AG04449 (cell line): ENCODE results near the gene MEAK7.

Experiments used
- CTCF ChIA-PET: fragments of 350-600 bp; formaldehyde crosslinking; extraction: SDS; loops from one replicate; lab custom pipeline; 2021; ENCODE audit warnings: antibody characterized with exemption; lab: Yijun Ruan, JAX
- POLR2A ChIA-PET: fragments of 400-600, 350-600 bp; formaldehyde crosslinking; extraction: SDS; loops from one replicate; lab custom pipeline; 2020; ENCODE audit warnings: antibody characterized with exemption, inconsistent platforms; lab: Yijun Ruan, JAX
- DNase-seq: peaks from one replicate; pipeline ENCODE4 v3.0.0-alpha.2; 2010; ENCODE audit warnings: low read depth, low spot score
- H3K4me3 ChIP-seq: 2 replicates; pipeline ENCODE4 v1.5.1; 2011; ENCODE audit warnings: low read depth, mild to moderate bottlenecking, control low read depth, low read length
- CTCF ChIP-seq: IDR thresholded peaks from one replicate; pipeline ENCODE4 v1.5.1; 2011; ENCODE audit warnings: mild to moderate bottlenecking, moderate library complexity, low read length, control low read depth, inconsistent platforms; ENCODE audit not compliant: insufficient read depth; ENCODE audit errors: missing control alignments

Gene MEAK7

GRCh38 chr16:84495506-84495905, 9.0 kb downstream of the MEAK7 start:
- ChIA-PET CTCF (interaction anchor here (1.1 to 5.2 kb wide), 4 partner anchors 9 to 127 kb away, joined by 3 to 40 read pairs (median 6); no protein-coding TSS in a partner anchor), POLR2A (no interaction called here)
- DNase-seq: no peak
- TF ChIP-seq CTCF: no peak
- no peak overlapping the region for H3K4me3 ChIP-seq

DNA sequence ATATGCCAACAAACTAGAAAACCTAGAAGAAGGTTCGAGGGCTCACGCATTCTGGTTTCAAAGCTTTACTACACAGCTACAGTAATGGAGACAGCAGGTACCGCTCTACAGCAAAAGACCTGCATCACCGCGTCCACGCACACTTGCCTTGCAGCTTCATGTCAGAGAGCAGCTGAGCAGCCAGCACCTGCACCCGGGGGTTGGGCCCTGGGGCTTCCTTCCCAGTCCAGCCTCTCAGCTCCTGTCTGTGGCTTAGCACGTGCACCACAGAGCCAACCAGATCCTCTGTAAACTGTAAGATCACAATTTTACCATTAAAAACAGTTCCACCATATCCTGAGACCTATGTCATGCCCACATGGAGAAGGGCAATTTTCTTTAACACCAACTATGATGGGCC, 15.3 kb downstream of the MEAK7 start:
- no peak for TF ChIP-seq CTCF
- no peak overlapping the region for H3K4me3 ChIP-seq
- CTCF ChIA-PET: interaction anchor here (1.4 to 5.5 kb wide), 3 partner anchors 15 to 212 kb away, joined by 3 to 38 read pairs (median 10); partner anchors contain the start of gene MEAK7
- POLR2A ChIA-PET: no interaction called here
- DNase-seq: no peak

DNA sequence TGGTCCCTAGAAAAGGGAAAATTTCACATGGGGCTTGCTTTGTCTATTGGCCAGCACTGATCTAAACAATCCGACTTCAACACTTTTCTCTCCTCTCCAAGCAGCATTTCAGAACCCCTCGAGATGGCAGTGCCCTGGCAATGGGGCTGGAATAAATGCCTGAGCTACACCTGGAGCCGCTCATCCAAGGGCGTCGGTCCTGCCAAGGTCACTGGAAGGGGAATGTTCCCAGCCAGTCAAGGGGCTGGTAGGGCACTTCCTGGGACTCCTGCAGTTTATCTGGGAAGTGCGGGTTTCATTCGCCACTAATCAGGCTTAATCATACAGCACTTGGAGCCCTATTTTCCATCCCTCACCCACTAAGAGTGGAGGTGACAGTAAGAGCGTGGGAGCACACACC, 17.1 kb downstream of the MEAK7 start:
- ChIA-PET CTCF (interaction anchor here (0.8 to 5.5 kb wide), 9 partner anchors 10 to 312 kb away, joined by 3 to 38 read pairs (median 4); partner anchors contain the start of genes MEAK7 and TAF1C), POLR2A (interaction anchor here (0.7 kb wide), 1 partner anchor 109 kb away, joined by 3 read pairs; no protein-coding TSS in a partner anchor)
- no peak overlapping the region for H3K4me3 ChIP-seq
- TF ChIP-seq CTCF: no peak
- DNase-seq: no peak

GRCh38 chr16:84486551-84487235, 17.8 kb downstream of the MEAK7 start:
- ChIA-PET CTCF (interaction anchor here (0.7 to 6.7 kb wide), 7 partner anchors 13 to 311 kb away, joined by 3 to 66 read pairs (median 4); partner anchors contain the start of genes MEAK7 and TAF1C), POLR2A (interaction anchor here (0.7 to 1.2 kb wide), 2 partner anchors 10 to 110 kb away, joined by 3 to 4 read pairs; no protein-coding TSS in a partner anchor)
- no peak overlapping the region for H3K4me3 ChIP-seq
- TF ChIP-seq CTCF: no peak
- no peak for DNase-seq

DNA sequence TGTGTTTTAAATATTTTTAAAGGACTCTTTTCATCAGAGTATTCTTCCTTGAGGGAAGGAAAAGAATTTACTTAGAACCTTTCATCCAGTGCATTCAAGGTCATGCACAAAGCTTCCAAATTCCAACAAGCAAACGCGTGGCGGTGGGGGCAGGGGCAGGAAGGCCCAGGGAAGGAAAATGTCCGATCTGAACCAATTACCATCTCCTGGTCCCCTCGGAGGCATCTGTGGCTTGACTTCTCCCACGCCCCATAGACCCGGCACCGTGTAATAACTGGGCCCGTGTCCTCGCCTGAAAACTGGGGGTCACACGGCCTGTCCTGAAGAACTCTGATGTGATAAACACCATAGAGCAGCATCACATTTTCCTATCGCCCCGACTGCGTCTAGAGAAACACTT, 18.3 kb downstream of the MEAK7 start:
- POLR2A ChIA-PET: interaction anchor here (1.2 kb wide), 1 partner anchor 11 kb away, joined by 4 read pairs; no protein-coding TSS in a partner anchor
- no peak for TF ChIP-seq CTCF
- DNase-seq: no peak
- H3K4me3 ChIP-seq: no peak overlapping the region
- CTCF ChIA-PET: interaction anchor here (0.7 to 6.7 kb wide), 6 partner anchors 8 to 299 kb away, joined by 3 to 66 read pairs (median 22); partner anchors contain the start of genes MEAK7 and TAF1C
